H4 (cell line): ENCODE results near the gene AOPEP. TPM values are rescaled to one million over a fixed set of nuclear protein-coding genes. Genes with fewer than 3 reads are reported as not detected.

Experiments
- DNase-seq: peaks from one replicate; pipeline ENCODE4 v3.0.0-alpha.2; 2015; ENCODE audit warnings: low spot score
- total RNA-seq: library from RNA; depleted of rRNA; stranded (reverse); fragments of >200 nt; shearing (Covaris generic); gene quantifications from 2 replicates; pipeline ENCODE4 v1.2.3, GENCODE V29; 2014

AOPEP gene
- total RNA-seq, 1 experiment from 2014 or later = 130 TPM

- no peak for DNase-seq
Measured at GRCh38 chr9:95082401-95083084, 356.0 kb downstream of the AOPEP start.

- no peak for DNase-seq
Measured at GRCh38 chr9:95083086-95083768, 356.7 kb downstream of the AOPEP start.

- DNase-seq = no peak
Measured at GRCh38 chr9:95084254-95084934, 357.9 kb downstream of the AOPEP start.

GRCh38 chr9:95085036-95085770, 358.7 kb downstream of the AOPEP start:
- DNase-seq = no peak

GRCh38 chr9:95085861-95086563, 359.5 kb downstream of the AOPEP start:
- no peak for DNase-seq

GRCh38 chr9:95086564-95086955, 360.1 kb downstream of the AOPEP start:
- DNase-seq = no peak

GRCh38 chr9:95087659-95088242, 361.3 kb downstream of the AOPEP start:
- DNase-seq = peak; percentile 57

- DNase-seq = no peak
Measured at GRCh38 chr9:95088421-95089161, 362.1 kb downstream of the AOPEP start.

- no peak for DNase-seq
Measured at GRCh38 chr9:95089257-95090022, 362.9 kb downstream of the AOPEP start.

- DNase-seq = no peak
Measured at GRCh38 chr9:95090023-95090791, 363.7 kb downstream of the AOPEP start.

GRCh38 chr9:95090871-95091577, 364.5 kb downstream of the AOPEP start:
- DNase-seq = no peak

- DNase-seq = peak; percentile 89
Measured at GRCh38 chr9:95091601-95092261, 365.2 kb downstream of the AOPEP start.

- DNase-seq = peak; percentile 90
Measured at GRCh38 chr9:95092262-95093072, 366.0 kb downstream of the AOPEP start.

GRCh38 chr9:95093586-95093985, 367.1 kb downstream of the AOPEP start:
- no peak for DNase-seq

GRCh38 chr9:95094002-95094401, 367.5 kb downstream of the AOPEP start:
- DNase-seq = no peak

GRCh38 chr9:95095641-95096355, 369.3 kb downstream of the AOPEP start:
- DNase-seq = no peak
